Measurements from ENCODE around the gene DNMBP.
"Not testable (repeated sequence)": the region's sequence is repeated elsewhere in the genome, so short reads cannot be mapped to it uniquely, and the experiment has no call there.

- TF ChIP-seq CTCF, POLR2AphosphoS5, POLR2A (IDR thresholded peaks at IDR 0.05): not testable (repeated sequence)
Observed at GRCh38 chr10:99946051-99946450, 63.7 kb downstream of the DNMBP start.
